Measurements from ENCODE around the gene RABGEF1. TPM values are rescaled to one million over a fixed set of nuclear protein-coding genes. Genes with fewer than 3 reads are reported as not detected.

RABGEF1 gene
- total and polyA plus RNA-seq, 9 of the 15 experiments (the other 6 are each of a cell fraction or from before 2014, with no cell fraction given) = 7.0 to 29.3 (median 20.5) TPM

GRCh38 chr7:66844552-66845378 is 104.2 kb downstream of the RABGEF1 start (continued):
- TF ChIP-seq, protein P1, sequence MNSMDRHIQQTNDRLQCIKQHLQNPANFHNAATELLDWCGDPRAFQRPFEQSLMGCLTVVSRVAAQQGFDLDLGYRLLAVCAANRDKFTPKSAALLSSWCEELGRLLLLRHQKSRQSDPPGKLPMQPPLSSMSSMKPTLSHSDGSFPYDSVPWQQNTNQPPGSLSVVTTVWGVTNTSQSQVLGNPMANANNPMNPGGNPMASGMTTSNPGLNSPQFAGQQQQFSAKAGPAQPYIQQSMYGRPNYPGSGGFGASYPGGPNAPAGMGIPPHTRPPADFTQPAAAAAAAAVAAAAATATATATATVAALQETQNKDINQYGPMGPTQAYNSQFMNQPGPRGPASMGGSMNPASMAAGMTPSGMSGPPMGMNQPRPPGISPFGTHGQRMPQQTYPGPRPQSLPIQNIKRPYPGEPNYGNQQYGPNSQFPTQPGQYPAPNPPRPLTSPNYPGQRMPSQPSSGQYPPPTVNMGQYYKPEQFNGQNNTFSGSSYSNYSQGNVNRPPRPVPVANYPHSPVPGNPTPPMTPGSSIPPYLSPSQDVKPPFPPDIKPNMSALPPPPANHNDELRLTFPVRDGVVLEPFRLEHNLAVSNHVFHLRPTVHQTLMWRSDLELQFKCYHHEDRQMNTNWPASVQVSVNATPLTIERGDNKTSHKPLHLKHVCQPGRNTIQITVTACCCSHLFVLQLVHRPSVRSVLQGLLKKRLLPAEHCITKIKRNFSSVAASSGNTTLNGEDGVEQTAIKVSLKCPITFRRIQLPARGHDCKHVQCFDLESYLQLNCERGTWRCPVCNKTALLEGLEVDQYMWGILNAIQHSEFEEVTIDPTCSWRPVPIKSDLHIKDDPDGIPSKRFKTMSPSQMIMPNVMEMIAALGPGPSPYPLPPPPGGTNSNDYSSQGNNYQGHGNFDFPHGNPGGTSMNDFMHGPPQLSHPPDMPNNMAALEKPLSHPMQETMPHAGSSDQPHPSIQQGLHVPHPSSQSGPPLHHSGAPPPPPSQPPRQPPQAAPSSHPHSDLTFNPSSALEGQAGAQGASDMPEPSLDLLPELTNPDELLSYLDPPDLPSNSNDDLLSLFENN (IDR thresholded peaks at IDR 0.05; ENCODE audit: low read depth in 2 of 2, low read length in 2 of 2) = peak in 1 of 2 experiments; percentile 70; a peak in 2 of 4 replicates
- TF ChIP-seq ZSCAN32 (CRISPR knock-in tag; IDR thresholded peaks at IDR 0.05) = no peak
- no peak for TF ChIP-seq ZNF354B (CRISPR knock-in tag; IDR thresholded peaks at IDR 0.05)
- peak in 1 of 2 experiments; percentile 100; a peak in 3 of 4 replicates for TF ChIP-seq TBL1XR1 (IDR thresholded peaks at IDR 0.05; ENCODE audit: low read length in 2 of 2)
- peak; percentile 68 for TF ChIP-seq RBBP5 (IDR thresholded peaks at IDR 0.05; ENCODE audit: borderline replicate concordance, insufficient read depth, low read length, poor library complexity, severe bottlenecking)
- TF ChIP-seq SMARCB1 (IDR thresholded peaks at IDR 0.05; ENCODE audit: insufficient read length, low read depth) = no peak
- no peak for TF ChIP-seq CBX2 (IDR thresholded peaks at IDR 0.05; ENCODE audit: insufficient read depth, low read length, poor library complexity, severe bottlenecking)
- no peak for TF ChIP-seq SRF (CRISPR knock-in tag; IDR thresholded peaks at IDR 0.05)
- TF ChIP-seq GATAD2B (IDR thresholded peaks at IDR 0.05; ENCODE audit: borderline replicate concordance) = no peak
- 0 out of 2 replicates have a peak, but pooled peaks have one; percentile 66 for TF ChIP-seq CBX5 (IDR thresholded peaks at IDR 0.05; ENCODE audit: borderline replicate concordance, low read depth)
- TF ChIP-seq NCOR1 (IDR thresholded peaks at IDR 0.05) = peak; percentile 58
- TF ChIP-seq SOX6 (IDR thresholded peaks at IDR 0.05) = peak; percentile 65; the same call in 1 of the 2 replicates
- 0 out of 2 replicates have a peak, but pooled peaks have one; percentile 33 for TF ChIP-seq ETV1 (tag; conservative IDR thresholded peaks at IDR 0.05; ENCODE audit: low read depth)
- TF ChIP-seq, protein P2, sequence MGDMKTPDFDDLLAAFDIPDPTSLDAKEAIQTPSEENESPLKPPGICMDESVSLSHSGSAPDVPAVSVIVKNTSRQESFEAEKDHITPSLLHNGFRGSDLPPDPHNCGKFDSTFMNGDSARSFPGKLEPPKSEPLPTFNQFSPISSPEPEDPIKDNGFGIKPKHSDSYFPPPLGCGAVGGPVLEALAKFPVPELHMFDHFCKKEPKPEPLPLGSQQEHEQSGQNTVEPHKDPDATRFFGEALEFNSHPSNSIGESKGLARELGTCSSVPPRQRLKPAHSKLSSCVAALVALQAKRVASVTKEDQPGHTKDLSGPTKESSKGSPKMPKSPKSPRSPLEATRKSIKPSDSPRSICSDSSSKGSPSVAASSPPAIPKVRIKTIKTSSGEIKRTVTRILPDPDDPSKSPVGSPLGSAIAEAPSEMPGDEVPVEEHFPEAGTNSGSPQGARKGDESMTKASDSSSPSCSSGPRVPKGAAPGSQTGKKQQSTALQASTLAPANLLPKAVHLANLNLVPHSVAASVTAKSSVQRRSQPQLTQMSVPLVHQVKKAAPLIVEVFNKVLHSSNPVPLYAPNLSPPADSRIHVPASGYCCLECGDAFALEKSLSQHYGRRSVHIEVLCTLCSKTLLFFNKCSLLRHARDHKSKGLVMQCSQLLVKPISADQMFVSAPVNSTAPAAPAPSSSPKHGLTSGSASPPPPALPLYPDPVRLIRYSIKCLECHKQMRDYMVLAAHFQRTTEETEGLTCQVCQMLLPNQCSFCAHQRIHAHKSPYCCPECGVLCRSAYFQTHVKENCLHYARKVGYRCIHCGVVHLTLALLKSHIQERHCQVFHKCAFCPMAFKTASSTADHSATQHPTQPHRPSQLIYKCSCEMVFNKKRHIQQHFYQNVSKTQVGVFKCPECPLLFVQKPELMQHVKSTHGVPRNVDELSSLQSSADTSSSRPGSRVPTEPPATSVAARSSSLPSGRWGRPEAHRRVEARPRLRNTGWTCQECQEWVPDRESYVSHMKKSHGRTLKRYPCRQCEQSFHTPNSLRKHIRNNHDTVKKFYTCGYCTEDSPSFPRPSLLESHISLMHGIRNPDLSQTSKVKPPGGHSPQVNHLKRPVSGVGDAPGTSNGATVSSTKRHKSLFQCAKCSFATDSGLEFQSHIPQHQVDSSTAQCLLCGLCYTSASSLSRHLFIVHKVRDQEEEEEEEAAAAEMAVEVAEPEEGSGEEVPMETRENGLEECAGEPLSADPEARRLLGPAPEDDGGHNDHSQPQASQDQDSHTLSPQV (IDR thresholded peaks at IDR 0.05) = 0 out of 2 replicates have a peak, but pooled peaks have one; percentile 31
- TF ChIP-seq BRD4 (IDR thresholded peaks at IDR 0.05) = no peak
- no peak for TF ChIP-seq SLC30A9 (CRISPR knock-in tag; IDR thresholded peaks at IDR 0.05)
- TF ChIP-seq E2F1 (CRISPR knock-in tag; IDR thresholded peaks at IDR 0.05) = peak; percentile 91
- no peak for TF ChIP-seq ZNF224 (CRISPR knock-in tag; IDR thresholded peaks at IDR 0.05)
